ENCODE data around the gene COPS3.

The COPS3 gene

DNA sequence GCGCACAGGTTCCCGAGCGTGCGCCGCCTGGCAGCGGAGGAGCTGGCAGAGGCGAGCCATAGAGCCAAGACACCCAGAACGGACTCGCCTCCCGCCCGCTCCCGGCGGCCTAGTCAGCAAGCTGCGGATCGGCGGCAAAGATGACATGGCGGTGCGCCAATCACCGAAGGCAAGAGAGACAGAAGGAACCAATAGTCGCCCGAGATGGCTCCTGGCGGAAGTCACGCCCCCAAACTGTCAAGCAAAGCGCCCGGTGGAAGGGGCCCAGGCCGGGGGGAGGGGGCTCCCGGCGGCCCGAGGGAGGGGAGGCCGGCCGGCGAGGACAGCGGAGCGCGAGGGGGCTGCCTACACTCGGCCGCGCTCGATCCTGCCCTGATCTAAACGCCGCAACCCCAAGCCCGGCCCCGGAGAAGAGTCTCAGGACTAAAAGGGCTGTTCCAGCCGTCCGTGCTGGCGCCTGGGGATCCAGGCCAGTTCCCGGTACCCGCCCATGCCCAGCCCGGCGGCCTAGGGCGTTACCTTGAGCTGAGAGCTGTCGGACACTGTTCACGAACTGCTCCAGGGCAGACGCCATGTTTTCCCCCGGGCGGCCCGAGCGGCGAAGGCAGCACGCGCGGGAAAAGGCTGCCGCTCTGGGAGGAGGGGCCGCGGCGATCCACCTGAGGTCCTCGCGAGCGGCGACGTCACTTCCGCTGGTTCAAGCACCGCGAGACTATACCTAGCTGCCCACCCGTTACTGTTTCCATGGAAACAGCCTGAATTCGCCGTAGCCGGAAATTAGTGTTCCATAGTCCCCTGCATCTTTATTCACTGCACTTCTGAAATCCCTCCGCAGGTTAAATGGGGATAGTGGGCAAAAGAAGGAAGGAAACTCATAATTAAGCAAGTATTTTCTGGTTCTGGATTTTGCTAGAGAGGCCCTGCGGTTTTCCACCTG is at the start of gene COPS3:
TSS of gene COPS3 (minus strand) at position 634 of the 937 bp plus-strand sequence. CDS start at position 574, 60 bp downstream.
- DNase-seq (ENCODE audit: low read depth), result peak; percentile 96

DNA sequence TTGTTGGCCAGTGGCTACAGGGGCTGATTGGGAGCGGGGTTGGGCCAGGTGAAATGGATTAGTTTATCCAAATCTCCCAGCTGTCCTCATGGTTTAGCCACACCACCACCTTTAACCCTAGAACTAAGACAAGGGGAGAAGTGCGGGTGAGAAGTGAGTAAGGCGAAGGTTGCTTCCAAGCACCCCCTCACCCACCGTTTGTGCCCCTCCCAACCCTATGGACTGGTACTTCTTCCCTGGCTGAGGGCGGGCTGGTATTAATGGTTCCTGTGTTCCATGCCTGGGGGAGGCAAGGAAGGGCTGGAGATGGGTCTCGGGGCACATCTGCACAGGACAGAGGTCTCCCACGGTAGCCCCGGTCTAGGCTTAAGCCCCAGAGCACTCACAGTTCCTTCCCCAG is 47.2 kb upstream of the COPS3 start:
- DNase-seq (ENCODE audit: low read depth), result no peak

DNA sequence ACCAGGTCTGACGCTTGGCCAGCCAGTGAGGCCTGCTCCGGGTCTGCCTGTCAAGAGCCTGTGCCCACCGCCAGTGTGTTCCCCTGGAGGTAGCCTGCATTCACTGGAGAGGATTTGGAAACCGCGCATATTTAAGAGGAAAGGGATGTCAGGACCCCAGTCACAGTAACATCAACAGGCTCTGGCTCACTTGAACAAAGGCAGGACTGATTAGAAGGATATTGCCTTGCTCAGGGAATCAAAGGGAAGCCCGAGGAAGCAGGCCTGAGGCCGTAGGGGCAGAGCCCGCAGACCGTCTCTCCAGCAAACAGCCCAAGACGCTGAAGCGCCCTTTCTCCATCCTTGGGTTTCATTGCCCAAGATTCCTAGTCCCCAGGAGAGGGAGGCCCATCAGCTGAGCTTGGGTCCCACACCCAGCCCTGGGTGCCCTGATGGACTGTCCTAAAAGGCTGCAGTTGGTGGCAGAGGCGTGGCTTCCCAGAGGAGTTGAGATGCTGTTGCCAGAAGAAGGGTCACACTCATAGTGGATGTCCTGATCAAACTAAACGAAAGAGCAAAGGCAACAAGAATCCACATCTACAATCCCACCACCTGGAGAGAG is 45.3 kb upstream of the COPS3 start:
- DNase-seq (ENCODE audit: low read depth), result no peak

DNA sequence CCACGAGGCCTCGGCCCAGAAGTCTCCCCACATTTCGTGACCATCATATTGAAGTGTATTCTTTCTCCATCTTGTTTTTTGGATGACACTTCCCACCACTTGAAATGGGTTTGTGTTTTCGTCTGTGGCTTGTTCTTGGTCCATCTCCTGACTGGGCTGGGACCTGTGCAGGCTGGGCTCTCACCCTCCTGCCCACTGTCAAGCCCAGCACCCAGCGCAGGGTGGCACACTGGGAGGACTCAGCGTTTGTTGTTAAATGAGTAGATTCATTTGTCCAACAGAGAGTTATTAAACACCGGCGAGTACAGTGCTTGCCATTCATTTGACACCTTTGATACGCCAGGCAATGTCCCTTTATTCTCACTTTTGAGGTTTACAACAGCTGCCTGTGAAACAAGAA is 44.8 kb upstream of the COPS3 start:
- no peak for DNase-seq (ENCODE audit: low read depth)

DNA sequence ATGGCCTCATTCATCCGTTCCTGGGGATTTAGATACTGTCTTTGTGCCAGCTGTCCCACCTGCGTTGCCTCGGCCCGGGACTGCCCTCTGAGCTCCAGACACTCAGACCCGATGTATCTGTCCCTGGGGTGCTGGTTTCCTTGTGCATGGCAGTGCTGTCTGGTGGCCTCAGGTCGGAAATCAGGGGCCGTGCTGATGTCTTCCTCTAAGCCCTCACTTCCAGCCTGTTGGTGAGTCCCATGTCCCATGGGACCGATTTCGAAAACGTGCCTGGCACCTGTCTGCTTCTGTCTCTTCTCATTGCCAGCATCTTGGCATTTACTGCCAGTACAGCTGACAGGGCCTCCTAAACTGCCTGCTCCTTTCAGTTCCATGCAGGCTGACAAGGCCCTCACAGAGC is 44.2 kb upstream of the COPS3 start:
- DNase-seq (ENCODE audit: low read depth), result no peak

DNA sequence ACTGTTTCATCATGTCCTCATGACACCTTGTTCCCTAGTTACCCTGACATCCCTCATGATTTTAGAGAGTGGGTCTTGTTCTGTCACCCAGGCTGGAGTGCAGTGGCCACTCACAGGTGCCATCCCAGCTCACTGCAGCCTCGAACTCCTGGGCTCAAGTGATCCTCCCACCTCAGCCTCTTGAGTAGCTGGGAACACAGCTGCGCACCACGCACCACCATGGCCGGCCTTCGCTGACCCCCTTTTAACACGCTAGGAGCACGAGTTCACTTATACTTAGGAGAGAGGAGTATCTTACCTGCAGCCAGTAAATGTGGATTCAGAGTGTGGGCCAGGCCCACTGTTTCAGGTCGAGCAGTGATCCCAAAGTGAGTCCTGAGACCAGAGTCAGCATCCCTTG is 43.6 kb upstream of the COPS3 start:
- DNase-seq (ENCODE audit: low read depth), result no peak

DNA sequence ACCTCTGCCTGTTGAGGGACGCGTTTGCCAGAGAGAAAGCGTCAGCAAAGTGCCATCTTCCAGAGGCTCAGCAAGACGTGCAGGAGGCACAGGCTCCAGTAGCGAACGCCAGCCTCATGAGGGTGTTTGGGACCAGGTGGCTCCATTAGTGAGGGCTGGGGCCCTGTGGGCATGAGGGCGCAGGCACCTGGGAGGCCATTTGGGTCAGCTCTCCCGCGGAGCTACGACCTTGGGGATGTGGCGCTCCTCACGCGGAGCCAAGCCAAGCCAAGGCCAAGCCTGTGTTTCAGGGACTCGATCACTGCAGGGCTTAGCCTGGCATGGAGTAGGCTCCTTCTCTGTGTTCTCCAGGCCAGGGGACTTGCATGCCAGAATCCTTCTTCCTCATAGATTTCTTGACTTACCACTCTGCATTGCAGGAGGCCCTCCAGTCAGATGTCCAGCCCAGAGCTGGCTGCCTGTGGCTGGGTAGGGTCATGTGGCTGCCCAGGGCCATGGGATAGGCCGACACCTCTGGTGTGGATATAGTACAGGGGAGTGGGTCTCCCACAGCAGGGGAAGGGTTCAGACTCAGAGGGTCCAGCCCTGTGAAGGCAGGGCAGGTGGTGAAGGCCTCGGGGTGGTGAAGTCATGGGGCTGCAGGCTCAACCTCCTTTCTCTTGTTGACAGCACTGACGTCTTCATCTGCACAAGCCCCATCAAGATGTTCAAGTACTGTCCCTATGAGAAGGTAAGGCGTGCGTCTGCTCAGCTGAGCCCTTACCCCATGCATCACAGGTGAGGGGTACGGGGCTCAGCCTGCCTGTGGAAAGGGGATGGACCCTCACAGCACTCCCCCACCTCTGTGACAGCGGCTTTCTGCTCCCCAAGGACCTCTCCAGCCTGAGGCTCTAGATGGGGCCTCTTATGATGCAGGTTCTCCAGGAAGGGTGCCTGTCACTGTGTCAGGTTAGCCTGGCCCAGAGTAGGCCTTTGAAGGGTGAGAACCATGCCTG is 41.8 kb upstream of the COPS3 start:
- DNase-seq (ENCODE audit: low read depth), result no peak

DNA sequence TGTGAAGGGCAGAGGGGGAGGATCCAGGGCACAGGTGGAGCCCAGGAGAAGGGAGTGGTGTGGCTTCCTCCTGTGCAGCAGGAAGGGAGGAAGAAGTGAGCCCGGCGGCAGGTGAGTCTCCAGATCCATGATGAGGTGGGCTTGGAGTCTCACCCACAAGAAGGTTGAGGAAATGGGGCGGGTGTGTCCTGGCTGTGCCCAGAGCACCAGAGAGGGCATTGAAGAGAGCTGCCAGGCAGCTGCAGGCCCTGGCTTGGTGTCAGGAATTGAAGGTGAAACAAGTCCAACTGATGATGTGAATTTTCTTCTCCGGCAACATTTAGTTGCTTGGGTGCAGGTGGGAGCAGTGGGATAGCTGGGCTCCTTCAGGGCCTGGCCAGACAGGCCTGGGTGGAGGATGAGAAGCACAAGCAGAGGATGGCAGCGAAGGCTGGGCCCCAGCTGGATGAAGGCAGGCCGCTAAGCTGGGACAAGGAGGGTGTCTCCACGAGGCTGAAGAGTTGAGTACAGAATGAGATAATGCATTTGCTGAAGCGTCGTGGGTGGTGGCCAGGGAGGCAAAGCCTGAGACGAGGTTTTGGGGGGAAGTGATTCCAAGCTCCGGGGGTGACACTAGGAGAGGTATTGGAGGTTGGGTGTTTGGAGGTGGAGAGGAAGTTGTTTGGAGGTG is 40.4 kb upstream of the COPS3 start:
- no peak for DNase-seq (ENCODE audit: low read depth)

DNA sequence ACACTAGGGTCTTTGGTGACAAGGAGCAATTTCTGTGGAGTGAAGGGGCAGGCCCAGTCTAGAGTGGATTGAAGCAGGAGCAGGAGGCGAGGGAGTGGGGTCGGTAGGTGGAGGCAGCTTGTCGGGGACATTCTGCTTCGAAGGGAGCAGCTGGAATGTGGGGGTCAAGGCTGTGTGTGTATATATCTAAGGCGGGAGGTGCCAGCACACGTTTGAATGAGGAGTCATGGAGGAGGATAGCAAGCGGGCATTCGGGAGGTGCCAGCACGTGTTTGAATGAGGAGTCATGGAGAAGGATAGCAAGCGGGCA is 39.8 kb upstream of the COPS3 start:
- DNase-seq (ENCODE audit: low read depth), result no peak

DNA sequence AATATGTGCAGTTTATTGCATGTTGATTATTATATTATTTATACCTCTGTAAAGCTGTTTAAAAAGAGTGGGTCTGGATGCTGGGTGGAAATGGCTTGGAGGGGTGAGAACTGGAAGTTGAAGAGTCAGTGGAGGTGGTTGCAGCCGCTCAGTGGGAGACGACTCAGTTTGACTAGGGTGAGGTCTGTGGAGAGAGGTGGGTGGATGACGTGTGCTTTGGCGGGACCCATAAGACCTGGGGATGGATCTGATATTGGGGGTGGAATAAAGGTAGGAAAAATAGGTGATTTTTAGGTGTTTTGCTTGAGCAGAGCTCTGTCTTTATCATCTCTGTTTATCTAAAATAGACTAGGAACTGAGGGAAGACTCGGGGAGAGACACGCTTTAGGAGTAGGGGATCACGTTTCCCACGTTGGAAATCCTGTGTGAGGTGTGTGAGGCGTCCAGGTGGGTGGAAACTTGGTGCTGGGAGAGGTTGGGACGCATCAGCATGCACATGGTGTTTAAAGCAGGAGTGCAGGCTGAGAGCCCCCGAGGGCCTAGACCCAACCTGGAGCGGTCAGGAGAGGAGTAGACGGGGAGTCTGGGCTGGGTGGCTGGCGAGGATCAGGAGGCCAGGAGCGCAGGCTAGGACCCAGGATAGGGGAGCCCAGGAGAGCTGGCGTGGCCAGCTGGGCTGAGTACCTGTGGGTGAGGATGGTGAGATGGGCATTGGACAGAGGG is 39.3 kb upstream of the COPS3 start:
- DNase-seq (ENCODE audit: low read depth), result no peak

DNA sequence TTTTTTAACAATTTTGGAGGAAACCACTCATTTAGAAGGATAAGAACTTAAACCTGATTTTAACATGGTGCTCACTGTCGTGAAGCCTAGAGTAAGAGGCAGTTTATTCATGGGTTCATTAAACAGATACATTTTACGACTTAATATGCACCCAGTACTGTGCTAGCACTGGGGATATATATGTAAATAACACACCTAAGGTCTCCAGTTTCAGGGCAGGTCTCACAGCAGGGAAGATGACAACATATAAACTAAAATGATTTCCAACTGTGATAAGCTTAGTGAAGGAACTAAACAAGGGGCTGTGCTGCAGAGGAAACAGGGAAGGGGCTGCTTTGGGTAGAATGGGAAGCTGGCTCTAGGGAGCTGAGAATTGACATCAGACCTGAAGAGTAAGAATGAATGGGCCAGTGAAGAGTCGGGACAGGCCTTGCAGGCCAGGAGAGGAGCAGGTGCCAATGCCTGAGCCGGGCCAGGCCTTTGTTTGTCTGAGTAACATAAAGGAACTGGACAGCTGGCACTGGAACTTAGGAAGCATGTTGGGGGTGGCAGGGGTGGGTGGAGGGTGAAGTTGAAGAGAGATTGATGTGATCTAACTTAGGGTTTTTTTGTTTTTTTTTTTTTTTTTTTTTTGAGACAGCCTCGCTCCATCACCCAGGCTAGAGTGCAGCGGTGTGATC is 34.2 kb upstream of the COPS3 start:
- no peak for DNase-seq (ENCODE audit: low read depth)

DNA sequence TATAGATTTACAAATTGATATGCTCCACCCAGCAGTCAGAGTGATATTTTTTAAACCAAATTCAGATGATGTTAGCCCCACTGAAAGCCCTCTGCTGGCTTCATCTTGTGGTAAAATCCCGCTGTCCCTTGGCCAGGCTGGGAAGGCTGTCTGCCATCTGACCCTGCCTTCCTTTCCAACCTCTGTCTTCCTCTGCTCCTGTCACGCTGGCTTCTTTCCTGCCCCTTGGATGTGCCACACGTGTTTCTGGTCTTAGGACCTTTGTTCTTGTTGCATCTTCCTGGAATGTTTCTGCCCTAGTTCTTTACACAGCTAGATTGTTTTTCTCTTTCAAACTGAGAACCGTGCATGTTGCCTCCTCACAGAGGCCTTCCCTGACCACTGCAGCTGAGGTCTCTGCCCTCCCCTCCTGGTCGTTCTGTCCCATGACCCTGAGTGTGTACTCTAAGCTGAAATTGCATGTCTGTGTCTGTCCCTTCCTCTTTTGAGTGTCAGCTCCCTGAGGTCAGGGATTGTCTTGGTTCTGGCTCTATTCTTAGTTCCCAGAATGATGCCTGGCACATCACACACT is 33.5 kb upstream of the COPS3 start:
- DNase-seq (ENCODE audit: low read depth), result no peak

DNA sequence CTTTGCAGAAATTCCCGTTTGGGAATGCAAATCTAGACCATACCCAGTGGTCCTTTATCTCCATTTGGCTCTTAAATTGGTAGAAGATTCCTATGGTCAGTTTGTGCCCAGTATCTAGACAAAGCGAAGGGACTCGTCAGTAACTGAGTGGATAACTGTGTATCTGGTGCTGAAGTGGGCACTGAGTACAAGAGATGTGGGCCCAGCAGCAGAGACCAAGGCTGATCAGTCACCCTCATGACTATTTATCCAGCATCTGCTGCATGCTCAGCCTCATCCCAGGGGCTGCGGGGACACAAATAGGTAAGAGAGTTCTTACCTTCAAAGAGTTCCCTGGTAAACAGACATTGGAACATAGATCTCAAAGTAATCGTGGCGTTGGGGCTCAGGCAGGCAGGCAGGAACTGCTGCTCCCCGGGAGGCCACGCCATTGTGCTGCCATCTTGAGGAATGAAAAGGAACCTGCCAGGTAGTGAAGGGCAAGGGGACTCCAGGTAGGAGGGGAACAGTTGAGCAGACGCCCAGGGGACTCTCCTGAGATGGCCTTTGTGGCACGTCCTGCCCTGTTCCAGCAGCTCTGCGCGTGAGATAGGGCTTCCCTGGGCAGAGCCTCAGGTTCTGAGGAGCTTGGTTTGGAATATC is 32.4 kb upstream of the COPS3 start:
- no peak for DNase-seq (ENCODE audit: low read depth)

DNA sequence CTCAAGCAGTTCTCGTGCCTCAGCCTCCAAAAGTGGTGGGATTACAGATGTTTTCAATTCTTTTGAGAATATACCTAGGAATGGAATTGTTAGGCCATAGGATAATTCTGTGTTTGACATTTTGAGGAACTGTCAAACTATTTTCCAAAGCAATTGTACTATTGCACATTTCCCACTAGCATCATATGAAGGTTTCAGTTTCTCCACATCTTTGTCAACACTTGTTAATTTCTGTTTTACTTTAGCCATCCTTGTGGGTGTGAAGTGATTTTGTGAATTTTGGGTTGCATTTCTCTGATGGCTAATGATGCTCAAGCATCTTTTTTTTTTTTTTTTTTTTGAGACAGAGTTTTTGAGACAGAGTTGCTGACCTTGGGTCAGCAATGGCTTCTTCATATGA is 28.3 kb upstream of the COPS3 start:
- no peak for DNase-seq (ENCODE audit: low read depth)

DNA sequence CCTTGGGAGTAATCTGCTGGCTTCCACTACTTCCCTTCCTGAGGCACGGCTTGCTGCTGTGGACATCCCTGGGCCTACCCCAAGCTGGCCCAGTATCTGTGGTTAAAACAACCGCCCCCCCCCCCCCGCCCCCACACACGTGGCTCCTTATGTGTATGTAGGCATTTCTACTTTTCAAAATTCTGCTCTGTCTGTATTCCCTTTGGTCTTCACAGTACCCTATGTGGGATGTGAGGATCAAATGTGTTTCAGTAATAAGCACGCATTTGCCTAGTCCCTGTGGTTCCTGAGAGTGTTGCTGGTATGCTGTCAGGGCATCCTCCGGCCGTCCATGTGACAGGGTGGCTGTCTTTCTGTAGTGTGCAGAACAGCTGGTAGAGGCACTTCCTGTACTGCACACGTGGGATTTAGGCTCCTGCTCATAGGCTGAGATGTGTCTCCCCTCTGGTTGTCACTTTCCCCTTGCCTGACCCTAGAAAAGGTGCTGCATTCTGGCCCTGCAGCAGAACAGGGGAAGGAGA is 24.3 kb upstream of the COPS3 start:
- no peak for DNase-seq (ENCODE audit: low read depth)

DNA sequence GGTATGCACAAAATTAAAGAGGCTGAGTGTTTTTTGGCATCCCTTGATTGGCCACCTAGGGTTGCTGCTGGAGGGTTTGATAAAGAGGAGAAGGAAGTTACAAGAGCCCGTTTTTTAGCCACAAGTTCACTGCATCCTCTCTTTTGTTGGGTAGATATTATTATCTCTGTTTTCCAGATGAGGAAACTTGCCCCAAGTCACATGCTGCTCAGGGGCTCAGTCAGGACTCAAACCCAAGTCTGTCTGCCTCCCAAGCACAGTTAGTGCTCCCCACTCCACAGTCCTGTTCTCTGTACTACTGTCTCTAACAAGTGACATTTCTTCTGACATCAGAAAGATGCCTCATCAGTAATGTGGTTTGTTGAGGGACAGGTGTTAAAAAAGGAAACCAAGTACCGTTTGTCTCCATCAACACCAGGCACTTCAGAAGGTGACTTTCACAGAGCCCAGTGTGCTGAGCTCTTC is 23.5 kb upstream of the COPS3 start:
- no peak for DNase-seq (ENCODE audit: low read depth)

DNA sequence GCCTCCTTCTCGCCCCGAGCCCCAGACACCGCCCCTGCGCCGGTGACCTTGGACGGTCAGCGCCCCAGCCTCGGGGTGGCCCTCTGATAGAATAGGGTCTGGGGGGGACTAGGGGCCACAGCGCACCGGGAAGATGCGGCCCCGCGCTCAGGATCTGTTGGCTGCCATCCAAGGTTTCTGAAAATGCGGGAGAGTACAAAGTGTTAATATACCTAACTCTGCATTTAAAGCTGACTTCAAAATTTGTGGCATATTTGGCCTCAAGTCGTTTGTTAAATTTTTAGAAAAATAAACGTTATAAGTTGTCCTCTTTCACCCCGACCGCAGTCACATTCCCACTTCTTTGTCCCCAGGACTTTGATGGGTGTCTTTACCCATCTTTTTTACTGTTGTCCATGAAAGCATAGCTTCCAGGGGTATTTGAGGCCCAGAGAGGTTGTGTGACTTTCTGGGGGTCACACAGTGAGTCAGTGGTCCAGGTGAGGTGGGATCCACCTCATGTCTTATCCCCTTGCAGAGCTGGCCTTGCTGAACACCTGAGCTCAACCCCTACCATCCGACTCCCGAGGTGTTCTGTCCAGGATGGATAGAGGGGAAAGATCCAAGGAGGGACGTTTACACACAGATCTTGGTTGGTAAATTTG is 22.9 kb upstream of the COPS3 start:
- no peak for DNase-seq (ENCODE audit: low read depth)

DNA sequence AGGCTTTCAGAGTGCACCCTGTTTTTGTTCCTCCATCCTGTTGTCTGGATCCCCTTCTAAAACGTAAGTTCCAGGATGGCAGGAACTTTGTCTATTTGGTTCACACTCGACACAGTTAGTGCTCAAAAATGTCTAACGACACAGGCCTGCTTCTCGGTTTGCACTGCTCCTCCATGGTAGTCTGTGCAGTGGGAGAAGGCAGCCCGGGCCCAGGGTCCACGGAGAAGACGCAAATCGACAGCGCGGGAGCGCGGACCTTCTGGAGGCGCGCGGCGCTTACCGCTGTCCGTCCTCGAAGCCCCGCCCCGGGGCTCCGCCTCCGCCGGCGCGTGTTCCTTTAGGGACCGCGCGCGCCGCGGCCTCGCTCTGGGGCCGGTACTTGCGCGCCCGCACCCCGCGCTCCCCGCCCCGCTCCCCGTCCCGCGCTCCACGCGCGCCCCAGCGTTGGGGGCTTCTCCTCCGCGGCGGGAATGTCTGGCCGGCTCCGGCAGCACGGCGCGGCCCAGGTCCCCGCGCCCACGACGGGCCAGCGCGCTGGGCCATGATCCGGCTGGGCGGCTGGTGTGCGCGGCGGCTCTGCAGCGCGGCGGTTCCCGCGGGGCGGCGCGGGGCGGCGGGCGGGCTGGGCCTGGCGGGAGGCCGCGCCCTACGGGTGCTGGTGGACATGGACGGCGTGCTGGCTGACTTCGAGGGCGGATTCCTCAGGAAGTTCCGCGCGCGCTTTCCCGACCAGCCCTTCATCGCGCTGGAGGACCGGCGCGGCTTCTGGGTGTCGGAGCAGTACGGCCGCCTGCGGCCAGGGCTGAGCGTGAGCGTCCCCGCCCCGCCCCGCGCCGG is 22.2 kb upstream of the COPS3 start, which contains the start of gene NT5M:
TSS of gene NT5M (plus strand) at position 364 of the 837 bp plus-strand sequence. CDS start at position 542, 178 bp downstream.
- DNase-seq (ENCODE audit: low read depth), result peak; percentile 29
